ENCODE data around the gene BMP4. TPM values are rescaled to one million over a fixed set of nuclear protein-coding genes. Genes with fewer than 3 reads are reported as not detected.
"Not testable (repeated sequence)": the region's sequence is repeated elsewhere in the genome, so short reads cannot be mapped to it uniquely, and the experiment has no call there.

Gene BMP4
- total and polyA plus RNA-seq, 7 donors = 3.7 to 31.4 (median 19.4) TPM

- Histone ChIP-seq H3K9me3 (no peaks in the 10 kb centered on the region), H3K27me3 (no peaks in the 10 kb centered on the region)
- 85 to 91% methylated on average over 1 of the region's 1 CpG for WGBS, 2 donors
These were observed 43.8 kb upstream of the BMP4 start for GRCh38 chr14:54000341-54000811.

GRCh38 chr14:53999061-53999488 lies 42.5 kb upstream of the BMP4 start:
- Histone ChIP-seq H3K9me3 (no peaks in the 10 kb centered on the region), H3K4me1 (peaks cover 0 to 10% (median 3%) of the 10 kb centered on the region in 4 donors), H3K27ac (no peak overlapping the region), H3K4me3 (no peak overlapping the region), H3K36me3 (no peaks in the 10 kb centered on the region), H3K27me3 (no peaks in the 10 kb centered on the region)
- no peak for TF ChIP-seq EP300 (IDR thresholded peaks at IDR 0.05)
- TF ChIP-seq CTCF (IDR thresholded peaks at IDR 0.05) = no peak
- TF ChIP-seq POLR2A (IDR thresholded peaks at IDR 0.05) = no peak
- TF ChIP-seq POLR2AphosphoS5 (IDR thresholded peaks at IDR 0.05) = no peak
- 70 to 88% methylated on average over 5 of the region's 5 CpGs for WGBS, 2 donors
- intact Hi-C loops (cut with DNase I) = no loop called here
- DNase-seq = no peak

More at GRCh38 chr14:54000341-54000811, 43.8 kb upstream of the BMP4 start:
- Histone ChIP-seq H3K4me1 (peaks cover 0 to 10% (median 3%) of the 10 kb centered on the region in 4 donors), H3K4me3 (no peak overlapping the region), H3K36me3 (no peaks in the 10 kb centered on the region), H3K27ac (no peak overlapping the region)
- no peak for DNase-seq
- intact Hi-C loops (cut with DNase I) = no loop called here
- TF ChIP-seq CTCF (IDR thresholded peaks at IDR 0.05) (no peak), EP300 (IDR thresholded peaks at IDR 0.05) (no peak), POLR2A (IDR thresholded peaks at IDR 0.05) (no peak), POLR2AphosphoS5 (IDR thresholded peaks at IDR 0.05) (no peak)

DNA sequence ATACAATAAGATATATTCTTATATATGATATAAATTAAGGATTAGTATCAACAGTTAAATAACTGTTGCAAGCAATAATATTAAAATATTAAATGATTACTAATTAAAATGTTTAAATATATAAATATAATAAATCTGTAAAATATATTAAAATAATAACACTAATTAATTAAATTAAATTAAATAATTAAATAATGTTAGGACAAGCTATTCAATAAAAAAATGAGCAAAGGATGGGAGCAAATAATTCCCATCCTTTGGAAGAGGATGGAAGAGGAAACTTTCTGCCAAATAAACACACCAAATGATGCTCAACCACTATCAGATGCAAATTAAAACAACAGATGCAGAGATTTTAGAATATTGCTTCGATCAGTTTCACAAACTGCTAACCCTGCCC lies 39.4 kb upstream of the BMP4 start:
- Histone ChIP-seq H3K4me1 (peaks cover 0 to 10% (median 3%) of the 10 kb centered on the region in 4 donors), H3K36me3 (no peaks in the 10 kb centered on the region), H3K4me3 (no peak overlapping the region), H3K9me3 (no peaks in the 10 kb centered on the region), H3K27ac (no peak overlapping the region), H3K27me3 (no peaks in the 10 kb centered on the region)
- intact Hi-C loops (cut with DNase I) = no loop called here
- WGBS, 2 donors = 93 to 99% methylated on average over 1 of the region's 1 CpG
- DNase-seq = no peak
- TF ChIP-seq EP300 (IDR thresholded peaks at IDR 0.05) (no peak), POLR2A (IDR thresholded peaks at IDR 0.05) (no peak), POLR2AphosphoS5 (IDR thresholded peaks at IDR 0.05) (no peak)

- no peaks in the 10 kb centered on the region for H3K27me3 ChIP-seq
- H3K36me3 ChIP-seq = no peaks in the 10 kb centered on the region
- no peak for DNase-seq
- TF ChIP-seq POLR2AphosphoS5 (IDR thresholded peaks at IDR 0.05) (no peak), EP300 (IDR thresholded peaks at IDR 0.05) (no peak), CTCF (IDR thresholded peaks at IDR 0.05) (no peak), POLR2A (IDR thresholded peaks at IDR 0.05) (no peak)
- H3K9me3 ChIP-seq = no peaks in the 10 kb centered on the region
- no peak overlapping the region for H3K4me3 ChIP-seq
- peaks cover 0 to 3% (median 1%) of the 10 kb centered on the region in 4 donors for H3K4me1 ChIP-seq
- 75 to 82% methylated on average over 6 of the region's 6 CpGs for WGBS, 2 donors
- no peak overlapping the region for H3K27ac ChIP-seq
- intact Hi-C loops (cut with DNase I) = no loop called here
These were observed 37.4 kb upstream of the BMP4 start for GRCh38 chr14:53993920-53994607.

DNA sequence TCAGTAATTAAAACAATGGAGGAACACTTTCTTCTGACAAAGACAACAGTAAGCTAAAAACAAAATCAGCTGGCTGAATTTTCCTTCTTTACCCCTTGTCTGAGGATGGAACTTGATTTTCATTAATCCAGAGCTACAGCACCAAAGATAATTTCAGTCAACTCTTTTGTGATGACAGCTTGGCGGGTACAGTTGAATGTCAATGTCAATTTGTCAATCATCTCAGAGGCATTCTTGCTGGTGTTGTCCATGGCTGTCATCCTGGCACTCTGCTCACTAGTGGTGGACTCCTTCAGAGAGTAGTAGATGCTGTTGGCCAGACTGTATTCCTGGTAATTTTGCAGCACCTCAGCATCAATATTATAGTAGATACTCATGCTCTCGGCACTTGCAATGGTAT lies 34.4 kb upstream of the BMP4 start:
- WGBS, 2 donors = 44 to 96% methylated on average over 2 of the region's 2 CpGs
- Histone ChIP-seq H3K4me1 (no peaks in the 10 kb centered on the region), H3K27me3 (no peaks in the 10 kb centered on the region), H3K27ac (no peak overlapping the region), H3K36me3 (no peaks in the 10 kb centered on the region), H3K4me3 (no peak overlapping the region), H3K9me3 (no peaks in the 10 kb centered on the region)
- no peak for DNase-seq
- intact Hi-C loops (cut with DNase I) = no loop called here
- no peak for TF ChIP-seq POLR2AphosphoS5 (IDR thresholded peaks at IDR 0.05)
- TF ChIP-seq EP300 (IDR thresholded peaks at IDR 0.05) = no peak
- TF ChIP-seq CTCF (IDR thresholded peaks at IDR 0.05) = no peak
- TF ChIP-seq POLR2A (IDR thresholded peaks at IDR 0.05) = no peak

- DNase-seq; intact Hi-C loops (cut with DNase I); H3K4me1 ChIP-seq; H3K27ac ChIP-seq; H3K4me3 ChIP-seq; H3K27me3 ChIP-seq; H3K9me3 ChIP-seq; H3K36me3 ChIP-seq: not testable (repeated sequence)
- WGBS, 2 donors = 69 to 87% methylated on average over 3 of the region's 3 CpGs
These were observed 30.1 kb upstream of the BMP4 start for GRCh38 chr14:53986718-53987117.

- H3K27ac ChIP-seq; H3K27me3 ChIP-seq; H3K4me3 ChIP-seq; H3K36me3 ChIP-seq; H3K9me3 ChIP-seq; H3K4me1 ChIP-seq; DNase-seq; intact Hi-C loops (cut with DNase I): not testable (repeated sequence)
- WGBS, 2 donors = 96 to 98% methylated on average over 2 of the region's 2 CpGs
These were observed 28.3 kb upstream of the BMP4 start for GRCh38 chr14:53984958-53985357.

Data from sigmoid colon (tissue), 7 donors.